HG03045 (cell line): Measurements from ENCODE around the gene CPEB3.

Experiments
- ATAC-seq: cut with Tn5 transposase; IDR thresholded peaks from one replicate; pipeline ENCODE4 v1.9.1; 2021; ENCODE audit warnings: mild to moderate bottlenecking, moderate library complexity; ENCODE audit not compliant: unreplicated experiment

CPEB3 gene

GRCh38 chr10:92268748-92269147 lies 22.1 kb downstream of the CPEB3 start:
- ATAC-seq, result no peak

- ATAC-seq, result no peak
These were observed 23.5 kb downstream of the CPEB3 start for GRCh38 chr10:92267343-92267742.

GRCh38 chr10:92265687-92266258 lies 25.1 kb downstream of the CPEB3 start:
- ATAC-seq, result no peak

- no peak for ATAC-seq
These were observed 26.6 kb downstream of the CPEB3 start for GRCh38 chr10:92264249-92264648.

GRCh38 chr10:92263396-92263795 lies 27.5 kb downstream of the CPEB3 start:
- ATAC-seq, result no peak

- no peak for ATAC-seq
These were observed 42.3 kb downstream of the CPEB3 start for GRCh38 chr10:92248566-92248965.

GRCh38 chr10:92244796-92245195 lies 46.1 kb downstream of the CPEB3 start:
- no peak for ATAC-seq

GRCh38 chr10:92242910-92243671 lies 47.8 kb downstream of the CPEB3 start:
- peak; percentile 41 for ATAC-seq

GRCh38 chr10:92242380-92242779 lies 48.5 kb downstream of the CPEB3 start:
- no peak for ATAC-seq

GRCh38 chr10:92241501-92241900 lies 49.4 kb downstream of the CPEB3 start:
- no peak for ATAC-seq

GRCh38 chr10:92241158-92241500 lies 49.7 kb downstream of the CPEB3 start:
- no peak for ATAC-seq

- ATAC-seq, result peak; percentile 57
These were observed 50.4 kb downstream of the CPEB3 start for GRCh38 chr10:92240289-92241157.

GRCh38 chr10:92239600-92240288 lies 51.1 kb downstream of the CPEB3 start:
- ATAC-seq, result peak; percentile 37

GRCh38 chr10:92239151-92239599 lies 51.7 kb downstream of the CPEB3 start:
- no peak for ATAC-seq

GRCh38 chr10:92238586-92239098 lies 52.2 kb downstream of the CPEB3 start:
- ATAC-seq, result no peak

GRCh38 chr10:92238054-92238585 lies 52.8 kb downstream of the CPEB3 start:
- ATAC-seq, result no peak

GRCh38 chr10:92231196-92231595 lies 59.7 kb downstream of the CPEB3 start:
- no peak for ATAC-seq

GRCh38 chr10:92222603-92223262 lies 68.1 kb downstream of the CPEB3 start:
- ATAC-seq, result no peak

GRCh38 chr10:92219559-92219958 lies 71.3 kb downstream of the CPEB3 start:
- ATAC-seq, result no peak

GRCh38 chr10:92218569-92218968 lies 72.3 kb downstream of the CPEB3 start:
- ATAC-seq, result no peak
